Measurements from ENCODE around the gene DOCK3.

DOCK3 gene

DNA sequence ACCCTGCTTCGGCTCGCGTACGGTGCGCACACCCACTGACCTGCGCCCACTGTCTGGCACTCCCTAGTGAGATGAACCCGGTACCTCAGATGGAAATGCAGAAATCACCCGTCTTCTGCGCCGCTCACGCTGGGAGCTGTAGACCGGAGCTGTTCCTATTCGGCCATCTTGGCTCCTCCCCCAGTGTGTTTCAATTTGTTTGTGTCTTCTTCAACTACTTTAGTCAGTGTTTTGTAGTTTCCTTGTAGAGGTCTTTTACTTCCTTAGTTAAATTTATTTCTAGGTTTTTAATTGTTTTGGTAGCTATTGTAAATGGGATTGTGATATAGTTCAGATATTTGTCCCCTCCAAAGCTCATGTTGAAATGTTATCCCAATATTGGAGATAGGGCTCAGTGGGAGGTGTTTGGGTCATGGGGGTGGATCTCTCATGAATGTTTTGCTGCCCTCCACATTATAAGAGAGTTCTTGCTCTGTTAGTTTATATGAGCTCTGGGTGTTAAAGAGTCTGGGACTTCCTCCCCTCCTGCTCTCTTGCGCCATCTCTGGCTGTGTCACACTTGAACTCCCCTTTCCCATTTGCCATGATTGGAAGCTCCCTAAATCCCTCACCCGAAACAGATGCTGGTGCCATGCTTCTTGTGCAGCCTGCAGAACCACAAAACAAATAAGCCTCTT is 304.4 kb downstream of the DOCK3 start:
- H3K4me1 Mint-ChIP-seq, result no peaks in the 10 kb centered on the region
- no peak overlapping the region for H3K27ac Mint-ChIP-seq
- H3K27me3 Mint-ChIP-seq, result peaks cover 39% of the 10 kb centered on the region

DNA sequence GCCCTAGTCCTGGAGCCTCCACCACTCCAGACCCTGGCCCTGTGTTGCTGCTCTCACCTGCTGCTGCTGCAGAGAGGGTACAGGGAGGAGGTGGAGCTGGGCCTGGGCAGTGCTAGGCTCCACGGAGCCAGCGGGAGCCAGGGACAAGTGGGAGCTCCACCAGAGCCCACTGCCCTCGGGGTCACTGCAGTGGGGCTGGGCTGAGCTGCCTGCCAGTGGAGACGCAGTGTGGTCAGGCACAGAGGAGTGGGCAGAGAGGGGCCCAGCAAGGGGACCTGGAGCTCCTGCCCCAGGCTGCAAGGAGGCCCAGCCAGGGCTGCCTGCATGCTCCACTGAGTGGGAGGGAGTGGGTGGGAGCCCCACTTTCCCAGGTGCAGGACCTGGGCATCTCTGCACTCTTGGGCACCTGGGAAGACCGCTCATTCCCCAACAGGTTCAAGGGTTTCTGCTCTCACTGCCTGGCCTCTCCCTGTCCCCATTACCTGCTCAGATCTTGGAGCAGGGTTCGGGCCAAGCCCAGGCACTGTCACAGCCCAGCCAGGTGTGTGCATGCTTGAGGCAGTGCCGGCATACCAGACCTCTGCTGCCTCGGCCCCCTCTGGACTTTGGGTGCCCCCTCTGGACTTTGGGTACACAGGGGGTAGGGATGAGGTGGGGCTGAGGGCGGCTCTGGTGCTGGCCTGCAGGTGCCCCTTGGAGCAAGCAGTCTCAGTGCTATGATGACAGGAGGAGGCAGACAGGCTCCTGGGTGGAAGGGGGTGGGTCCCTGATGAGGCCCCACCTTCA is 308.0 kb downstream of the DOCK3 start:
- ATAC-seq, result no peak
- Mint-ChIP-seq H3K9me3 (peaks cover 2% of the 10 kb centered on the region), H3K36me3 (no peaks in the 10 kb centered on the region), H3K27ac (no peak overlapping the region), H3K27me3 (peaks cover 59% of the 10 kb centered on the region), H3K4me3 (no peak overlapping the region), H3K4me1 (no peaks in the 10 kb centered on the region)

More for the DNA sequence above, 304.4 kb downstream of the DOCK3 start:
- no peak overlapping the region for H3K4me3 Mint-ChIP-seq
- ATAC-seq, result no peak
- H3K9me3 Mint-ChIP-seq, result peaks cover 2% of the 10 kb centered on the region
- H3K36me3 Mint-ChIP-seq, result no peaks in the 10 kb centered on the region

DNA sequence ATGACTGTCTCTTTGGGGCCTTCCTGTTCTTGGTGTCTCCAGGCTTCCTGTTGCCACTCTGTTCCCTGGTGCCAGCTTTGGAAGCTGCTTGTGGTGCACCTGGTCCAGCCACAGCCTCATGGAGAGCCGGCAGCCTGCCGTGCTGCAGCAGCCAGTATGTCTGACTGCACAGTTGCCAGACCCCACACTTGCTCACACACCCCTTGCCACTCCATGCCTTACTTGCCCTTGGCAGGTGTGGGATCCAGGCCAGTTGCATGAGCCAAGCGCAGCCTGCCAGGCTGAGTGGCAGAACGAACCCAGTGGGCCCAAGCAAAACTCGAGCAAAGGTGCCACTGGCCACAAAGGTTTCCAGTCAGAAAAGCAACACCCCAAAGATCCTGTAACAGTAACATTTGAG is 309.2 kb downstream of the DOCK3 start:
- no peaks in the 10 kb centered on the region for H3K4me1 Mint-ChIP-seq

DNA sequence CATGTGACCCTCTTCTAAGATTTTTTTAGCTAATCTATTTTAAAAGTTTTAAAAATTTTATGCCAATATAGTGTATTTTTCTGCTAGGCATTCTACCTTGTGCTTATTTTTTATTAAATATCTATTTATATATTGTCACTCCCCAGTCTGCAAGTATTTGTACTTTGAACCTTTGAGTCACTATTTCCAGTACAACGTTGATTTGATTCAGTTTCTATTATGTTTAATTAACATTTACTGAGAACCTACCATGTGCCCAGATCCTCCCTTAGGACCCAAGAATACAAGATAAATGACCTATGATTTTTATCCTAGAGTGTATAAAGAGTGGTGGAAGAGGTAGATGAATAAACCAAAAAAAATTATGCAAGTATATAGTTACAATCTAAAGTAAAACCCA is 311.2 kb downstream of the DOCK3 start:
- Mint-ChIP-seq H3K9me3 (peaks cover 6% of the 10 kb centered on the region), H3K4me1 (no peaks in the 10 kb centered on the region), H3K36me3 (no peaks in the 10 kb centered on the region), H3K4me3 (no peak overlapping the region), H3K27ac (no peak overlapping the region), H3K27me3 (peaks cover 39% of the 10 kb centered on the region)
- ATAC-seq, result no peak

More for the DNA sequence above, 309.2 kb downstream of the DOCK3 start:
- Mint-ChIP-seq H3K27me3 (peaks cover 59% of the 10 kb centered on the region), H3K36me3 (no peaks in the 10 kb centered on the region), H3K27ac (no peak overlapping the region), H3K4me3 (no peak overlapping the region), H3K9me3 (peaks cover 2% of the 10 kb centered on the region)
- no peak for ATAC-seq

DNA sequence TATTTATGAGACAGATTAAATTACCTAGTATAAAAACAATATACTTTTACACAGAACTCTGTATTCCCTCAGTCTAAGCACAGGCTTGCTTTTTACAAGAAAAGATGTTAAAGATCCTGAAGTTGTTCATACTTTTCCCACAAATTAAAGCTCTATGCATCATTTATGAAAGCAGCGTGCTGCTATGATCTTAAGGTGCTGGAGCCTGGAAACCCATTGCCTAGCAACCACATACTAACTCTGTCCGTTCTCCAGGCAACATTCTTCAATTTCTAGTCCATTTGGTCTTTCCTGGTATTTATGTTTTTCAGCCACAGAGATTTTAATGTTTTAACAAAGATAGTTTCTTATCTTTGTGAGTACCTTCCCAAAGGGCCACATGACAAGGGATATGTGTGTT is 312.0 kb downstream of the DOCK3 start:
- H3K9me3 Mint-ChIP-seq, result peaks cover 12% of the 10 kb centered on the region
- no peak overlapping the region for H3K4me3 Mint-ChIP-seq
- no peak overlapping the region for H3K27ac Mint-ChIP-seq
- ATAC-seq, result no peak
- no peaks in the 10 kb centered on the region for H3K36me3 Mint-ChIP-seq
- H3K27me3 Mint-ChIP-seq, result peaks cover 36% of the 10 kb centered on the region
- H3K4me1 Mint-ChIP-seq, result no peaks in the 10 kb centered on the region

DNA sequence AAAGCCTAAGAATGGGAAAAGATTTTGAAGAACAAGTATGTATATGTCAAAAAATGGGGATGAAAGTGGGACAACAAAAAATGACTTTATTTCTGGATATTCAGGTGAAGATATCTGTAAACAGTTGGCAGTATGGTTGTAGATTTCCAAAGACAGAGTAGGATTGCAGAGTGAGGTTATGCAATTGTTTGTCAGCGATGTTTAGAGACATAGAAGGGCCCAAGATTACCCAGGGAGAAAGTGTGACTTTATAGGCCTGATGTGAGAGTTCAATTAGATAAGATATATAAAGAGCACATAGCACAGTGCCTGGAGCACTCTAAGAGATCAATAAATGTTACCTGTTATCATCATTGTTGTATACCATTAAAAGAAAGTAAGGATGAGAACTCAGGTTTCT is 319.8 kb downstream of the DOCK3 start:
- Mint-ChIP-seq H3K27me3 (no peaks in the 10 kb centered on the region), H3K27ac (no peak overlapping the region), H3K36me3 (no peaks in the 10 kb centered on the region), H3K9me3 (peaks cover 17% of the 10 kb centered on the region), H3K4me1 (peaks cover 15% of the 10 kb centered on the region), H3K4me3 (no peak overlapping the region)
- no peak for ATAC-seq

DNA sequence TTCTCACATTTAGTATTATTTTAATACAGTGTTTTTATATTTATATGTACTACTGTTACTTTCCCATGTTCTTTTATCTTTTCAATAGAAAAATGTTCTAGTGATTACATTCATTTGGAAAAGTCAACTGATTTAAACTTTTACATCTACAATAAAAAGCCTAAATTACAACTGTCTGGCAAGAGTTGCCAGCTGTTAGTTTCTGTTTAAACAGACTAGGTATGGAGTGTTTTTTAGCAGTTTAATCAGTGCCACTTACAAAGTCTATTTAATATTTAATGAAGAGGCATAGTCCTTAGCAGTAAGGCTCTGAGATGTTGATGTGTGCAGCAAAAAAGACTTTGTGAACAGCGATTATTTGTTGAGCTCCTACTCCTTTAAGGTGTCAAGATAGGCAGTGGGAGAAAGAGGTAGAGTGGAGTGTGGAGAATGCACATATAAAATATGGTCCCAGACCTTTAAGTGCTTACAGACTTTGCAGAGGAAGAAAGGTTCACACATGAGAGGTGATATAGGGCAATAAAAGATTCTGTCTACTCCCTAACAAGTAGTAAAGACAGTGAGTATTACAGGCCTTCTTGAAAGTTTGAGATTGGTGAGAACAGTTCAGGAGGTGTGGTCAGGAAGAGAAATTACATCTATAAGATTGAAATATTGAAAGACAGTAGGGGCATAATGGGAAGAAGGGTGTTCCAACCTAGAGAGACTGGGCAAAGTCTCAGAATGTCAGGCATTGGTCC is 320.5 kb downstream of the DOCK3 start:
- no peak overlapping the region for H3K4me3 Mint-ChIP-seq
- H3K27me3 Mint-ChIP-seq, result no peaks in the 10 kb centered on the region
- H3K4me1 Mint-ChIP-seq, result peaks cover 15% of the 10 kb centered on the region
- ATAC-seq, result no peak
- no peaks in the 10 kb centered on the region for H3K36me3 Mint-ChIP-seq
- peaks cover 15% of the 10 kb centered on the region for H3K9me3 Mint-ChIP-seq
- no peak overlapping the region for H3K27ac Mint-ChIP-seq

DNA sequence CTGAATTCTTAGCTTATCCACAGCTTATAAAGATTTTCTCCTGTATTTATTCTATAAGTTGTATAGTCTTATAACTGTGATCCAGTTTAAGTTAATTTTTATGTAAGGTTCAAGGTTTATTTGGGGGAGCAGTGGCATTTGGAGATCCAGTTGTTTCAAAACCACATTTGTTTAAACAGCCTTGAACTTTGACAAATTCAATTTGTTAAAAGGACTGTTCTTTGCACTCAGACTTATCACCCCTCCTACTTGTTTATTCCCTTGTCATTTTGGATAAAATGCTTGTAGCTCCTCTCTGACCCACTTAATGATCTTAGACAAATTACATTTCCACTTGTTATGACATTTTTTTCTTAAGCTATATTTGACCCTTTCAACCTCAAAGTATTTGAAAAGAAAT is 327.8 kb downstream of the DOCK3 start:
- H3K4me3 Mint-ChIP-seq, result no peak overlapping the region
- ATAC-seq, result no peak

DNA sequence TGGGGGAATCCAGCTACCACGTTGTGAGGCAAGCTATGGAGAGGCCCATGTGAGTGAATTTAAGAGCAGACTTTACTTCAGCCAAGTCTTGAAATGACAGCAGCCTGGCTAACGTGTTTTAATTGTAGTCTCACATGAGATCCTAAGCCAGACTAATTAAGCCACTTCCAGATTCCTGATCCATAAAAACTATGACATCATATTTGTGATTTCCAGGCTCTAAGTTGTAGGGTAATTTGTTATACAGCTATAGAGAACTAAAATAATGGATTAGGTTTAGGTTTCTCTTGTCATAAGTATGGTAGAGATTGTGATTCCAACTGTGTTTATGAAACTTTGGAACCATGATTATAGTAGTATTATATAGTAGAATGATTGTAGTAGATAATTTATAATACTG is 329.5 kb downstream of the DOCK3 start:
- Mint-ChIP-seq H3K36me3 (no peaks in the 10 kb centered on the region), H3K27ac (no peak overlapping the region), H3K4me3 (no peak overlapping the region), H3K4me1 (peaks cover 5% of the 10 kb centered on the region), H3K27me3 (no peaks in the 10 kb centered on the region), H3K9me3 (no peaks in the 10 kb centered on the region)
- no peak for ATAC-seq

More for the DNA sequence above, 327.8 kb downstream of the DOCK3 start:
- Mint-ChIP-seq H3K27me3 (no peaks in the 10 kb centered on the region), H3K27ac (no peak overlapping the region), H3K36me3 (no peaks in the 10 kb centered on the region), H3K4me1 (peaks cover 10% of the 10 kb centered on the region), H3K9me3 (no peaks in the 10 kb centered on the region)

DNA sequence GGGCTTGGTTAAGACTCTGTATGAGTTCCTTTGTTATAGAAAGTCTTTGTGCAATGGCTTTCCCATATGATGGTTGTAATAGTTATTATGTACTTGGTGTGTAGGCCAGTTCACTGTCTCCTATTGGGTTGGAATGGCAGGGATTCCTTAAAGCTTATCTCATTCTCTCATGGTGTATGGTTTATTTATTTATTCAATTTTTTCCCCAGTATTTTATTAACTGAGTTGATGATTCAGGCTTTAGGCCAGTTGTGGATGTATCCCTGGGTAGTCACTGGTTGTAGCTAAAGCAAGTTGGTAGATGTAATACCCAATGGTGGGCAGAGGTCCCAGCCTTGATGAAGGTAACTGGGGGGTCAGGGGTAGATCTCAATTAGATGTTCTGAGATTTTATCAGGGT is 349.4 kb downstream of the DOCK3 start:
- ATAC-seq, result no peak
- peaks cover 10% of the 10 kb centered on the region for H3K9me3 Mint-ChIP-seq
- peaks cover 10% of the 10 kb centered on the region for H3K4me1 Mint-ChIP-seq
- H3K4me3 Mint-ChIP-seq, result no peak overlapping the region
- no peak overlapping the region for H3K27ac Mint-ChIP-seq
- no peaks in the 10 kb centered on the region for H3K36me3 Mint-ChIP-seq
- H3K27me3 Mint-ChIP-seq, result peaks cover 45% of the 10 kb centered on the region

DNA sequence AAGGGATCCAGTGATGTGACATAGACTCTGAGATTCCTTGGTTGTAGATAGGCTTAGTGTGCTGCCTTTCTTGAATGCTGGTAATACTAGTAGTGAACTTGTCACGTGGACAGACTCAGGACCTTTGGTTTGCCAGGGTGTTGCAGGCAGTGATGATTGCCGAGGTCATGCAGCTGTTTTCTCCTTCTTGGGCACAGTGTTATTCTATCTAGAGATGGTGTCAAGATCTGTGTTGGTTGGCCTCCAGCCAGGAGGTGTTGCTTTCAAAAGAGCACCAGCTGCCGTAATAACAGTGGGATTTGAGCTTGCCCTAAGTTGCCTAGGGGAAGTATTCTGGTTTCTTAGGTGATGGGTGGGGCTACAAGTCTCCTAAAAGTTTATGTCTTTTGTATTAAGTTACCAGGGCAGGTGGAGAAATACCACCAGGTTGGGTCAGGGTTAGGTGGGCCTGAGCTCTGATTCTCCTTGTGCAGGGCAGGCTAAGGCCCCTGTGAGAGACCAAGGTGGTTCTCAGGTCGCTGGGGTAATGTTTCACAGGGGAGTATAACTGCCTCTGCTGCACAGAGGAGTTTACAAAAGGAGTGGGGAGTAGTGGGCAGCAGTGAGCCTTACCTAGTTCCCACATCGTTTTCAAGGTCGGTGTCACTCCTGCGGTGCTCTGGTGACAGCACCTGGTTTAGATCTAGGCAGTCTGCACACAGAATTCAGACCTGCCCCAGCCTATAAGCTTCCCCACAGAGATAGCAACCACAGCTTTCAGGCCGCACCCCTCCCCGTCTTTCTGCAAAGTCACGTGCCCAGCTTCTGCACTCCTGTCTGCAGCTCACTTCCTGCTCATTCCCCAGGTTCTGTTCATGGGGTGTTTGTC is 350.3 kb downstream of the DOCK3 start:
- Mint-ChIP-seq H3K4me3 (no peak overlapping the region), H3K36me3 (no peaks in the 10 kb centered on the region), H3K27me3 (peaks cover 54% of the 10 kb centered on the region), H3K9me3 (peaks cover 10% of the 10 kb centered on the region), H3K4me1 (peaks cover 10% of the 10 kb centered on the region), H3K27ac (no peak overlapping the region)
- peak; percentile 61 for ATAC-seq

DNA sequence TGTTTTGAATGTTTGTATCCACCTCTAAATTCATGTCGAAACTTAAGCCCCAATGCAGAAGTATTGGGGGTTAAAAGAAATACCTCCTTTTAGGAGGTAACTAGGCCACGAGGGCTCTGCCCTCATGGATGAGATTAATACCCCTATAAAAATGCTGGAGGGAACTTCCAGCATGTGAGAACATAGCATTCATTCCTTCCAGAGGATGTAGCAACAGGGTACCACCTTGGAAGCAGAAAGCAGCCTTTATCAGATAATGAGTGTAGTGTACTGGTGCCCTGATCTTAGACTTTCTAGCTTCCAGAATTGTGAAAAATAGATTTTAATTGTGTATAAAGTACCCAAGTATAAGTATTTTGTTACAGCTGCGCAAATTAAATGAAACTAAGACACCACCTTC is 356.9 kb downstream of the DOCK3 start:
- Mint-ChIP-seq H3K27me3 (peaks cover 46% of the 10 kb centered on the region), H3K27ac (no peak overlapping the region), H3K36me3 (no peaks in the 10 kb centered on the region), H3K4me3 (no peak overlapping the region), H3K9me3 (peaks cover 6% of the 10 kb centered on the region), H3K4me1 (no peaks in the 10 kb centered on the region)
- ATAC-seq, result no peak

DNA sequence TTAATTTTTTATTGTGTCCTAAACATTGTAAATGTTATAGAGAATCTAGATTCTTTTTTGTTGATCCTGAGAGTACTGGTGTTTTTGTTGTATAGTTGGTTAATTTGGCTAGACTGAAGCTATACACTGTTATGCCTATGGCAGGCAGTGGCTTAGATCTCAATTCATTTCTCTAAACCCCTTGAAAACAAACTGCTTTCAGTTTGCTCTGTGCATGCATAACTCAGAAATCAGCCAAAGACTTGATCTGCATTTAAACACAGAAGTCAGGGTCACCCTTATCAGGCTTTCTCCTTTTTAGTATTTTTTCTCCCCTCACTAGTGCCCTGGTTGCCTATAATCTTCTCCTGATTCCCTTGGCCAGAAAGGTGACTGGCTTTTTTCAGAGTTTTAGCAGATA is 360.9 kb downstream of the DOCK3 start:
- Mint-ChIP-seq H3K4me1 (no peaks in the 10 kb centered on the region), H3K36me3 (no peaks in the 10 kb centered on the region), H3K4me3 (no peak overlapping the region), H3K27ac (no peak overlapping the region), H3K27me3 (peaks cover 38% of the 10 kb centered on the region), H3K9me3 (peaks cover 7% of the 10 kb centered on the region)
- ATAC-seq, result no peak

DNA sequence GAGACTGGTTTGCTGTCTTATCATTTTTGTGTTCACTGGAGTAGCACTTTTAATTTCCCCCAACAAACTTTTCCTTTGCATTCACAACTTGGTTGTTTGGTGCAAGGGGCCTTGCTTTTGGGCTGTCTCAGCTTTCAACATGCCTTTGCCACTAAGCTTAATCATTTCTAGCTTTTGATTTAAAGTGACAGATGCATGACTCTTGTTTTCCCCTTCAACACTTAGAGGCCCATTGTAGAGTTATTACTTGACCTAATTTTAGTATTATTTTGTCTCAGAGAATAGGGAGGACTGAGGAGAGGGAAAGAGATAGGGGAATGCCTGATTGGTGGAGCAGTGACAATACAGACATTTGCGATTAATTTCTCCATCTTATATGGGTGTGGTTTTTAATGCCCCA is 370.3 kb downstream of the DOCK3 start:
- no peak for ATAC-seq
- no peaks in the 10 kb centered on the region for H3K4me1 Mint-ChIP-seq
- peaks cover 32% of the 10 kb centered on the region for H3K27me3 Mint-ChIP-seq
- H3K36me3 Mint-ChIP-seq, result no peaks in the 10 kb centered on the region
- H3K27ac Mint-ChIP-seq, result no peak overlapping the region
- no peak overlapping the region for H3K4me3 Mint-ChIP-seq
- H3K9me3 Mint-ChIP-seq, result no peaks in the 10 kb centered on the region

DNA sequence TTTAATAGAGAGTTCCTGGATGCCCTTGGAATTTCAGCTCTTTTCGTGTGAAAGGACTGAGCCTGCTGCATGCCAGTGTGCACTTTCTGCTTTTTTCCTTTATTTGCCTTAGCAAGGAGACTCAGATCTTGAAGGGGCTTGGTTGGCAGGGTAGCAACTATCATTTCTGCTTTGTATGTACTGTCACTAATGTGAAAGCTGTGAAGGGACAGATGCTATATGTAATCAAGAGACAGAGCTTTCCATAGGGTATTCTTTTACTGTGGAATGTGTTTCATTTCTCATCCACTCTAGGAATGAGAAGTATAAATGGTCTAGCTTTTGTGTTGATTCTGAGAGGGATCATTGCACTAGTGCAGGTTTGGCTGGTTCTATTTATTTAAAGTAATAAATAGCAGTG is 377.8 kb downstream of the DOCK3 start:
- Mint-ChIP-seq H3K4me1 (no peaks in the 10 kb centered on the region), H3K4me3 (no peak overlapping the region), H3K27me3 (peaks cover 17% of the 10 kb centered on the region), H3K27ac (no peak overlapping the region), H3K9me3 (no peaks in the 10 kb centered on the region), H3K36me3 (no peaks in the 10 kb centered on the region)
- ATAC-seq, result no peak

Measured in stimulated activated memory B cell treated with anti-CD40 and anti-IgM and Interleukin-4, amounts not matched to agents 10 μg/mL and 1 μg/mL and 100 μg/mL, for 72 hours (primary cell).